GM12878 (cell line): ENCODE results near the gene ANO6. TPM values are rescaled to one million over a fixed set of nuclear protein-coding genes. Genes with fewer than 3 reads are reported as not detected.

Source experiments
- ATAC-seq: fragments of 200-7000 bp; cut with Tn5 transposase; 3 replicates; pipeline ENCODE4 v1.9.1; 2020; ENCODE audit warnings: mild to moderate bottlenecking, moderate library complexity
- BruUV-seq: library from RNA; stranded (reverse); fragments of 400-500 nt; replicated peaks from 2 replicates; lab custom pipeline; 2021; lab: Mats Ljungman, UMichigan
- CTCF ChIA-PET: fragments of 300-600 bp; sonication (Branson Sonifier 250); formaldehyde crosslinking; extraction: SDS; loops from one replicate; lab custom pipeline; 2021; ENCODE audit warnings: inconsistent platforms; lab: Yijun Ruan, JAX
- POLR2A ChIA-PET: fragments of 350-600 bp; formaldehyde crosslinking; extraction: SDS; loops from one replicate; lab custom pipeline; 2021; ENCODE audit warnings: inconsistent platforms; lab: Charles Lee
- RAD21 ChIA-PET: fragments of 300-600 bp; sonication (Branson Sonifier 250); formaldehyde crosslinking; loops from one replicate; lab custom pipeline; 2023; ENCODE audit warnings: antibody characterized with exemption; ENCODE audit not compliant: unreplicated experiment; lab: Charles Lee
- SMC1A ChIA-PET: fragments of 300-600 bp; sonication (Branson Sonifier 250); formaldehyde crosslinking; loops from one replicate; lab custom pipeline; 2023; ENCODE audit not compliant: unreplicated experiment, uncharacterized antibody; lab: Charles Lee
- DNase-seq: peaks from one replicate; pipeline ENCODE4 v3.0.0-alpha.2; 2011; ENCODE audit warnings: low read depth, low spot score
- FAIRE-seq: peaks from 3 replicates; lab custom pipeline; 2011; peaks lifted over from hg19 to GRCh38; lab: Jason Lieb, UNC
- H2AFZ ChIP-seq: 2 replicates; pipeline ENCODE4 v1.6.0; 2011; ENCODE audit warnings: low read depth, low read length, control low read depth; ENCODE audit not compliant: control insufficient read depth
- H3K27ac ChIP-seq: 2 replicates; pipeline ENCODE4 v1.5.1; 2011; ENCODE audit warnings: control low read depth; ENCODE audit not compliant: control insufficient read depth, insufficient read depth
- H3K27me3 ChIP-seq, 2 experiments: replicated peaks in 1 of 2; 2 replicates each; pipeline versions ENCODE4 v1.6.0 to v1.6.1; 2011; ENCODE audit warnings: low read length in 1 of 2; ENCODE audit not compliant: control insufficient read depth in 2 of 2, insufficient read depth in 2 of 2
- H3K36me3 ChIP-seq, 2 experiments: 2 replicates each; pipeline ENCODE4 v1.5.1; 2011; ENCODE audit warnings: low read length in 1 of 2; ENCODE audit not compliant: control insufficient read depth in 2 of 2, insufficient read depth in 2 of 2
- H3K4me1 ChIP-seq: 2 replicates; pipeline ENCODE4 v1.6.1; 2011; ENCODE audit warnings: mild to moderate bottlenecking, low read length, moderate library complexity, mixed read lengths; ENCODE audit not compliant: control insufficient read depth, insufficient read depth
- H3K4me2 ChIP-seq: 2 replicates; pipeline ENCODE4 v1.6.0; 2011; ENCODE audit warnings: control low read depth; ENCODE audit not compliant: control insufficient read depth, insufficient read depth
- H3K4me3 ChIP-seq: fragments of 200-600 bp; sonication (generic); 2 replicates; pipeline ENCODE4 v1.5.1; 2016
- H3K79me2 ChIP-seq: 2 replicates; pipeline ENCODE4 v1.6.0; 2011; ENCODE audit warnings: low read length; ENCODE audit not compliant: control insufficient read depth, insufficient read depth
- H3K9ac ChIP-seq: 2 replicates; pipeline ENCODE4 v1.8.0; 2011; ENCODE audit warnings: low read length, control low read depth, mixed read lengths; ENCODE audit not compliant: control insufficient read depth, insufficient read depth
- H3K9me3 ChIP-seq: replicated peaks from 3 replicates; pipeline ENCODE4 v1.5.1; 2011; ENCODE audit warnings: mild to moderate bottlenecking, low read length; ENCODE audit not compliant: control insufficient read depth, insufficient read depth
- H4K20me1 ChIP-seq: 2 replicates; pipeline ENCODE4 v1.6.0; 2011; ENCODE audit not compliant: control insufficient read depth, insufficient read depth
- ATF7 ChIP-seq: fragments of 450-650 bp; IDR thresholded peaks from 2 replicates; pipeline ENCODE4 v1.6.1; 2016; ENCODE audit warnings: low read depth, mild to moderate bottlenecking
- BRCA1 ChIP-seq: IDR thresholded peaks from 2 replicates; pipeline ENCODE4 v1.6.1; 2011; ENCODE audit warnings: low read depth, low read length, improper control_type of control experiment
- CBX3 ChIP-seq: fragments of 200-600 bp; sonication (generic); IDR thresholded peaks from 2 replicates; pipeline ENCODE4 v1.6.1; 2016; ENCODE audit warnings: low read depth, borderline replicate concordance
- CBX5 ChIP-seq: sonication (generic); IDR thresholded peaks from 2 replicates; pipeline ENCODE4 v1.6.1; 2016; ENCODE audit warnings: low read depth, moderate library complexity, mild to moderate bottlenecking, inconsistent platforms
- CHD2 ChIP-seq: IDR thresholded peaks from 2 replicates; pipeline ENCODE4 v1.6.1; 2011; ENCODE audit warnings: low read depth, low read length, improper control_type of control experiment, borderline replicate concordance
- CUX1 ChIP-seq: IDR thresholded peaks from 2 replicates; pipeline ENCODE4 v1.6.1; 2012; ENCODE audit warnings: improper control_type of control experiment, low read depth, low read length; ENCODE audit not compliant: insufficient replicate concordance
- DPF2 ChIP-seq: fragments of 450-650 bp; IDR thresholded peaks from 2 replicates; pipeline ENCODE4 v1.6.1; 2017; ENCODE audit warnings: mild to moderate bottlenecking
- E2F4 ChIP-seq: IDR thresholded peaks from 2 replicates; pipeline ENCODE4 v1.6.1; 2012; ENCODE audit warnings: low read depth, low read length, improper control_type of control experiment
- HDGF ChIP-seq: fragments of 450-650 bp; IDR thresholded peaks from 2 replicates; pipeline ENCODE4 v1.6.1; 2016; ENCODE audit warnings: antibody characterized with exemption
- PBX3 ChIP-seq: IDR thresholded peaks from 2 replicates; pipeline ENCODE4 v1.6.1; 2011; ENCODE audit warnings: mild to moderate bottlenecking, low read depth, low read length, moderate library complexity; ENCODE audit not compliant: insufficient replicate concordance
- STAT3 ChIP-seq: IDR thresholded peaks from 2 replicates; pipeline ENCODE4 v1.6.1; 2011; ENCODE audit warnings: low read depth, low read length, improper control_type of control experiment
- TCF7 ChIP-seq: IDR thresholded peaks from 2 replicates; pipeline ENCODE4 v1.6.1; 2014; ENCODE audit warnings: antibody characterized with exemption, borderline replicate concordance
- USF2 ChIP-seq: IDR thresholded peaks from 2 replicates; pipeline ENCODE4 v1.6.1; 2011; ENCODE audit warnings: low read depth, low read length, improper control_type of control experiment, borderline replicate concordance
- WGBS: methylation state at CpG from one replicate; pipeline ENCODE4 v1.1.6; 2016; ENCODE audit warnings: low lambda C conversion rate; ENCODE audit not compliant: insufficient replicate concordance, insufficient coverage; ENCODE audit errors: missing lambda C conversion rate; 5-methylcytosine and 5-hydroxymethylcytosine counted together
- in situ Hi-C: fragments of 300-500 bp; cut with MboI; formaldehyde crosslinking; loops from 9 replicates; pipeline ENCODE4 v1.14.3; 2018; ENCODE audit warnings: mixed read lengths
- intact Hi-C: fragments of 100-400 bp; cut with micrococcal nuclease; formaldehyde crosslinking; loops from one replicate; pipeline ENCODE4 v1.14.2; 2022; ENCODE audit not compliant: unreplicated experiment
- polyA plus RNA-seq, 11 experiments: library from polyadenylated mRNA; depleted of rRNA in 4 of 11; unstranded in 6 of 11; stranded (reverse) in 5 of 11; fragments of >200 nt; fragmentation: Nextera tagmentation in 4 of 11; fragmentation: Illumina TruSeq in 1 of 11; extraction: Ambion mirVana in 4 of 11; extraction: Trizol in 1 of 11; gene quantifications; 1 replicate in 1 of 11; 2 replicates in 10 of 11; pipeline versions ENCODE4 v1.2.1 to v1.2.3, GENCODE V29; 2011 to 2016; ENCODE audit warnings: inconsistent platforms in 2 of 11, missing spikeins in 2 of 11, low read depth in 1 of 11
- total RNA-seq, 4 experiments: library from RNA; depleted of rRNA in 3 of 4; stranded (reverse); fragments of >200 nt in 3 of 4; fragmentation: Illumina TruSeq in 1 of 4; extraction: Trizol in 1 of 4; gene quantifications; 2 replicates each; pipeline versions ENCODE4 v1.2.1 to v1.2.3, GENCODE V29; 2013 to 2021

Gene ANO6
- total and polyA plus RNA-seq, 10 of the 15 experiments (the other 5 are each of a cell fraction or from before 2014, with no cell fraction given): 4.6 to 30.3 (median 26.0) TPM

- no TSS peak for BruUV-seq
- SMC1A ChIA-PET: interaction anchor here (1.2 to 1.5 kb wide), 2 partner anchors 14 to 18 kb away, joined by 3 to 5 read pairs; no protein-coding TSS in a partner anchor
- H2AFZ ChIP-seq: no peak overlapping the region
- in situ Hi-C loops: no loop called here
- H3K4me3 ChIP-seq: no peak overlapping the region
- no peaks in the 10 kb centered on the region for H4K20me1 ChIP-seq
- POLR2A ChIA-PET: no interaction called here
- H3K27me3 ChIP-seq: no peaks in the 10 kb centered on the region
- intact Hi-C loops: no loop called here
- H3K27ac ChIP-seq: no peak overlapping the region
- no peaks in the 10 kb centered on the region for H3K79me2 ChIP-seq
- H3K36me3 ChIP-seq: no peaks in the 10 kb centered on the region
- FAIRE-seq (no peak), ATAC-seq (no peak), DNase-seq (no peak)
- CTCF ChIA-PET: interaction anchor here (0.6 to 1.0 kb wide), 3 partner anchors 10 to 85 kb away, joined by 3 read pairs; no protein-coding TSS in a partner anchor
- 90% methylated on average over 1 of the region's 1 CpG for WGBS
- peaks cover 3% of the 10 kb centered on the region for H3K4me1 ChIP-seq
- RAD21 ChIA-PET: no interaction called here
- no peak overlapping the region for H3K9ac ChIP-seq
- no peaks in the 10 kb centered on the region for H3K9me3 ChIP-seq
- no peak overlapping the region for H3K4me2 ChIP-seq
- TF ChIP-seq TCF7: no peak
- no peak for TF ChIP-seq E2F4
- TF ChIP-seq DPF2: no peak
- no peak for TF ChIP-seq CUX1
- no peak for TF ChIP-seq USF2
- TF ChIP-seq ATF7: no peak
- no peak for TF ChIP-seq CHD2
- no peak for TF ChIP-seq STAT3
- TF ChIP-seq CBX3: no peak
- TF ChIP-seq HDGF: no peak
- TF ChIP-seq BRCA1: no peak
- no peak for TF ChIP-seq CBX5
- no peak for TF ChIP-seq PBX3
Measured at GRCh38 chr12:45203767-45204166, 12.1 kb upstream of the ANO6 start.
